HEK293T (cell line): Measurements from ENCODE around the gene TMEM145.

Experiments used
- ELF4 ChIP-seq: fragments of 450-650 bp; IDR thresholded peaks from 2 replicates; pipeline ENCODE4 v1.6.1; 2017; ENCODE audit warnings: antibody characterized with exemption
- FOXK2 ChIP-seq: fragments of 450-650 bp; IDR thresholded peaks from 2 replicates; pipeline ENCODE4 v1.6.1; 2016; ENCODE audit warnings: mild to moderate bottlenecking
- L3MBTL2 ChIP-seq: fragments of 450-650 bp; conservative IDR thresholded peaks from 2 replicates; pipeline ENCODE4 v1.6.1; 2016; ENCODE audit warnings: mild to moderate bottlenecking
- SP1 ChIP-seq: fragments of 450-650 bp; IDR thresholded peaks from 2 replicates; pipeline ENCODE4 v1.6.1; 2017
- SUZ12 ChIP-seq: fragments of 450-650 bp; IDR thresholded peaks from 2 replicates; pipeline ENCODE4 v1.6.1; 2016; ENCODE audit warnings: mild to moderate bottlenecking

GRCh38 chr19:42269478-42270345 lies 43.4 kb upstream of the TMEM145 start:
- TF ChIP-seq SUZ12 (no peak), FOXK2 (no peak), SP1 (no peak), L3MBTL2 (no peak), ELF4 (no peak)
